Activated T-helper 1 cell treated with anti-CD3 and anti-CD28 coated beads, Interleukin-2, amount 50 U/mL, for 16 hours (primary cell): ENCODE data around the gene ADGRB2.

Experiments used
- DNase-seq, 2 donors: peaks; one replicate each; pipeline ENCODE4 v3.0.0-alpha.2; 2020; ENCODE audit warnings: low read depth in 1 of 2, low spot score in 1 of 2

ADGRB2 gene

DNA sequence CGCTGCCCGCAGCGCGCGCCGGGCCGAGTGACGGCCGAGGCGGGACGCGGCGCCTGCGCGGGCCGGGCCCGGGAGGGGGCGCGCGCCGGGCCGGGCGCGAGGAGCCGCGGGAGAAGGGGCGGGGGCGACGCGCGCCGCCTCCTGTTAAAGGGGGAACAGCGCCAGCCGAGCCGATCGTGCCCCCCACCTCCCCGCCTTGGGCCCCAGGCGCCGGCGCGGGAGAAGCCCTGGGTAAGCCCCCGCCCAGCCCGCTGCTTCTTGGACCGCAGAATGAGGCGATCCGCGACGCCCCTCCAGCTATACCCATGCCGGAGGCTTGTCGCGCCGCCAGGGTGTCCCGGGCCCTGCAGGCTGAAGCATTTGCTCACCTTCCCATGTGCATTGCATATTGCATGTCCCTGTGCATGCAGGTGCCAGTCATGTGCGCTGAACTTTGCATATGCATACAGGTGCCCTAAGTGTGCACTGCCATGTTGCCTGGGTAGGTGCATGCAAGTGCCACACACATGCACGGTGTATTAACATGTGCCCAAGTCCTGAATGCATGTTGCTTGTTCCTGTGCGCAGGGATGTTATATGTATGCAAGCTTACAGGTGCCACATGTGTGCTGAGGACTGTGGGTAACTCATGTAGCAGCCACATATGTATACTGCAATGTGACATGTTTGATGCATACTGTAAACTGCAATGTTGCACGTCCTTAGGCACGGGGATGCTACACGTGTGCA, at the start of gene ADGRB2:
Gene ADGRB2 (minus strand): TSS at position 29 of the 729 bp plus-strand sequence. CDS start 7,119 bp downstream, outside the sequence.
- no peak for DNase-seq

- DNase-seq, result no peak
These were observed 48.2 kb upstream of the ADGRB2 start for GRCh38 chr1:31812158-31812829.

DNA sequence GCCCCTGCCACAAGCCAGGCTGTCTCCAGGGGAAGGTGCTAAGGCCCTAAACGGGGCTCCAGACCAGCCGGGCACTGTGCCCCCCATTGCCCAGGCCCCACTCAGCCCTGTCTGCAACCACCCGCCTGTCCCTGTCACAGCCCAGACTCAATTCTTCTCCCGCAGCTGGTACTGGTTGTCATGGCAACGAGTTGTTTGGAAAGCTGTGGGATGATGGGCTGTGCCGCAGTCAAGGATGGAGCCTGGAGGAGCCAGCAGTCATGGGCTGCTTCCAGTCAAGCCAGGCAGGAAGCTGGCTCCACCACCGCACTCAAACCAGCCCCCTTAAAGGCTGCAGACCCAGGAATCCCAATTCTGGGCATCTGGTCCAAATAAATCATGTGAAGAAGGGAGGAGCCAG, 47.5 kb upstream of the ADGRB2 start:
- no peak for DNase-seq

- DNase-seq, result no peak
These were observed 45.6 kb upstream of the ADGRB2 start for GRCh38 chr1:31809698-31810097.

DNA sequence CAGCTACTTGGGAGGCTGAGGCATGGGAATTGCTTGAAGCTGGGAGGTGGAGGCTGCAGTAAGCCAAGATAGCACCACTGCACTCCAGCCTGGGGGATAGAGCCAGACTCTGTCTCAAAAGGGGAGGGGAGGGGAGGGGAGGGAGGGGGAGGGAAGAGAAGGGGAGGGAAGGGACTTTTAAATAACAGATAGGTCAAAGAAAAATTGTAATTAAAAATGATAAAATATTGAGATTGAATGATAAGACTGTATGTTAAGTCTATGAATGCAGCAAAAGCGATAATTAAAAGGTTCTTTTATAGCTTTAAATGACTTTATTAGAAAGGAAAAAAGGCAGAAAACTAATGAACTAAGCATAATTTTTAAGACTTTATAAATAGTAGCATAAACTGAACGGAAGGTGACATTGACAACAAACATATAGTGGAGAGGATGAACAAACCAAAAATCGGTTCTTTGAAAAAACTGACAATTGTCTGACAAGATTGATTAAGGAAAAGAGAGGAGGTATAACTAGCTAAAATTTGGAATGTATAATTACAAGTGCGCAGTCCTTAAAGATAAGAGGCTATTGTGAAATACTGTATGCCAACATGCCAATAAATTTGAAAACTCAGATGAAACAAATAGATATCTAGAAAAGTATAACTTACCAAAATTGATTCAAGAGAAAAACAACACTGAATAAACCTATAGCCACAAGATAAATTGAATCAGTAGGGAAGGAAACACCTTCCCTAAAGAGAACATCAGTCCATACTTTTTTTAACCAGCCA, 43.3 kb upstream of the ADGRB2 start:
- DNase-seq, result no peak

DNA sequence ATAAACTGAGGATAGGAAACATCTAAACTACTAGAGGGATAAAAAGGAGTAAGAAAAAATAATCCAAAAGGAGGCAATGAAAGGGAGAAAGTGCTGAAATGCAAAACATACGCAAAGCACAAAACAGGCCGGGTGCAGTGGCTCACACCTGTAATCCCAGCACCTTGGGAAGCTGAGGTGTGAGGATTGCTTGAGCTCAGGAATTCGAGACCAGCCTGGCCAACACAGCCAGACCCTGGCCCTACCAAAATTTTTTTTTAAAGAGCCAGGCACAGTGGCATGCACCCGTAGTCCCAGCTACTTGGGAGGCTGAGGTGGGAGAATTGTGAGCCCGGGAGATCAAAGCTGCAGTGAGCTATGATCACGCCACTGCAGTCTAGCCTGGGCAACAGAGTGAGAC, 41.2 kb upstream of the ADGRB2 start:
- DNase-seq, result no peak

GRCh38 chr1:31804098-31804497, 40.0 kb upstream of the ADGRB2 start:
- no peak for DNase-seq

DNA sequence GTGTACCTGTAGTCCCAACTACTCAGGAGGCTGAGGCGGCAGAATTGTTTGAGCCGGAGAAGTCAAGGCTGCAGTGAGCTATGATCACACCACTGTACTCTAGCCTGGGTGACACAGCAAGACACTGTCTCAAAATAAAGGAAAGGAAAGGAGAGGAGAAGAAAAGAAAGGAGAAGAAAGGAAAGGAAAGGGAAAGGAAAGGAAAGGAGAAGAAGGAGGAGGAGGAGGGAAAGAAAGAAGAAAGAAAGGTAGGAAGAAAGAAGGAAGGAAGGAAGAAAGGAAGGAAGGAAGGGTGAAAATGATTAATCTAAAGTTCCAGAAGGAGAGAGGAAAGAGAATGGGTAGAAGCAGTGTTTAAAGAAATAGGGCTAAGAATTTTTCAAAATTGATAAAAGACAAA, 39.5 kb upstream of the ADGRB2 start:
- DNase-seq, result no peak

DNA sequence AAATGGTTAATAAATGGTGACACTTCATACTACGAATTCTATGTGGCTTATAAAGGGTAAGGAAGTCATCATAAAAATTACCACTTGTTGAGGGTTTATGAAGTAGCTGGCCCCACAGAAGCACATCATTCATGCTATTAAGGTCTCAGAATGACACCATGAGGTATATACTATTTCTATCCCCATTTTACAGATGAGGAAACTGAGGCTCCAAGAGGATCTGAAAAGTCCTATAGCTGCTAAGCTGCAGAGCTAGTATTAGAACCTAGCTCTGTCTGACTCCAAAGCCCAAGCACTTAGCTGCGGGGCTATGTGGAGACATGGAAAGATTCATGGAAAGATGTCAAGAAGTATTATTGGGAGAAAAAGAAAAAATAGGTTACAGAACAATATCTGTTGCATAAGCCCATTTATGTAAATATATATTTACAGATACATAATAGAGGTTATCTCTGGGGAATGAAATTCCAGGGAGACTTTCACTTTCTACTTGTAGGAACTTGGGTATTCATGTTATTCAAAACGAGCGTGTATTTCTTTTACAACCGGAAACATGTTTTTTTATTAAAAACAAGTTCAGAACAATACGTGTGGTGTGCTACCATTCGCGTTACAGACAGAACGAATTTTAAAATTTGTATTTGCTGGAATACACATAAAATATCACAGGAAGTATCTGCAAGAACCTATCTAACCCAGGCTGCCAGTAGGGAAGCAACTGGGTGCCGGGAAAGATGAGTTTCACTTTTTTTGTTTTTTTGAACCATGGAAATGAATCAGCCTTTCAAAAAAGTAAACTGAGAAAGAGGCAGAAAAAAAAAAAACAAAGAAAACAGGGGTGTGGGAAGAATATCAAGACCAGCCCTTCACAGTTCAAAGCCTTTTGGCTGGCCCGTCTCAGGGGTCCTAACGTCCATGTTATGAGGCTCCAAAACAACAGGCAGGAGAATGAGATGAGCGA, 38.3 kb upstream of the ADGRB2 start:
- DNase-seq, result no peak

DNA sequence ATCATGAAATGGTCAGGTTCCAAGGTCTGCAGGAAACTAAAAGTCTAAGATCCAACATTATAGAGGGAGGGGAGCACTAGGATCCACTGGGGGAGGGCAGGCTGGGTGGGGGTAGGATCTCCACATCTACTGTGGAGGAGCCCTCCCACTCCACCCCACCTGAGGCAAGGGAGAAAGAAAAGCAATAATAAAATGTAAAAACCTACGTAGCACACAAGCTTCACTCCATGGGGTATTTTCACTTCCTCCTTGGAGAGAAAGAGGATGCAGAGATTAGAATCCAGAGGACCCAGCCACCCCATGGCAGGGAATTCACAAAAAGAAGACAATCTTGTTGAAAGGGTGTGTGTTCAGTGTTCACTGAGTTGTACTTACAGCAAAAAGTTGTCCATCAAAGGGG, 37.3 kb upstream of the ADGRB2 start:
- no peak for DNase-seq

DNA sequence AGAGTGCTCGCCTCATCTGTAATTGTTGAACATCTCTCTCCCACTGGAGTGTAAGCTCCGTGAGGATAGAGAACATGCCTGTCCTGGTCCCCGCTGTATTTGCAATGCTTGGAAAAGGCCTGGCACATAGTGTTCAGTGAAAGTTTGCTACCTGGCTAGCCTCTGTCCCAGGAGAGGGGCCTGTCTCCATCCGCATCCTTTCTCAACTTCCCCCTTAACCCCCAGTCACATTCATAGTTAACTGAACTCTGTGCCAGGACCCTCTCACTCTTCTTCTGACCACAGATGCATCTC, 36.5 kb upstream of the ADGRB2 start:
- DNase-seq, result no peak

GRCh38 chr1:31799895-31800673, 35.9 kb upstream of the ADGRB2 start:
- no peak for DNase-seq

- no peak for DNase-seq
These were observed 35.2 kb upstream of the ADGRB2 start for GRCh38 chr1:31799196-31799894.

DNA sequence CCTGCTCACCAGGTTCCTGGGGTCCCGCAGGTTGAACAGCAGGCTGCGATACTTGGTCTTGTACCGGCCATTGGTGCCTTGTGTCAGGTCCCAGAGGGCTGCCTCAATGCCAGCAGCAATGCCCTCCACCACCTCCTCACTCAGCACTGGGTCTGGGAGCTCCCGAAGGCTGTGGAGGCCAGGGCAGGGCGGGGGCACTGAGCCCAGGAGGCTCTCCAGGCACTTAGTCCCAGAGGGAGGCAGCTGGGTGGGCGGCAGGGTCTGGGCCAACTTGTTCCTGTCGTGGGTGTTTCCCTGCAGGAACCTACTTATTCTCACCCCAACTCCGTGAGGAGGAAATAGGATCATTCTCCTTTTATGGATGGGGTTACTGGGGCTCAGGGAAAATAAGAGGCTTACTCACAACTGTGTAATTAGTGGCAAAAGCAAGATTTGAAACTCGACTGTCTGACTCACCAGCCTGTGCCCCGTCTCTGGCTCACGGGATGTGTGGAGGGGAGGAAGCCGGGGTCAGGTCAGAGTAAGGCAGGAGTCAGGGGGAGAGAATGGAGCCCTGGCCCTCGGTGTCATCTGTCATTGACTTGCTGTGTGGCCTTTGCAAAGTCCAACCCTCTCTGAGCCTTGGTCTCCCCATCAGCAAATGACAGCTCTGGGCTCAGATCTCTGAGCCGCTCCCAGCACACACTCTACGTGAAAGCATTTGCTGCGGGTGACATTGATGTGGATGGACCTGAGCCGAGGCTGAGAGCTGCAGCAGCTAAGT, 34.5 kb upstream of the ADGRB2 start:
- no peak for DNase-seq

DNA sequence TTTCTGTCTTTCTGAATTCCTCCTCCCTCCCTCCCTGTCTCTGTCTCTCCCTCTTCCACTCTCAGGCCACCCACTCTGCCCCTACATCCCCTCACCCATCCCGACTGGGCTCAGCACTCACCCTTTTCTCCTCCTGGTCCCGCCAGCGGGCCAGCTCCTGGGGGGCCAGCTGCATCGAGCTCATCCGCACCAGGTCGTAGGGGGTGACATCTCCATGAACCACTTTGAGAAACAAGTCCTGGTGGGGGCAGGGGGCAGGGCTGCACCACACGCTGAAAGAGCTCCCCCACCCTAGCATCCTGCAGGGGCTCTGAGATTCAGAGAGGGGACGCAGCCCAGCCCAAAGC, 33.9 kb upstream of the ADGRB2 start:
- DNase-seq, result no peak

DNA sequence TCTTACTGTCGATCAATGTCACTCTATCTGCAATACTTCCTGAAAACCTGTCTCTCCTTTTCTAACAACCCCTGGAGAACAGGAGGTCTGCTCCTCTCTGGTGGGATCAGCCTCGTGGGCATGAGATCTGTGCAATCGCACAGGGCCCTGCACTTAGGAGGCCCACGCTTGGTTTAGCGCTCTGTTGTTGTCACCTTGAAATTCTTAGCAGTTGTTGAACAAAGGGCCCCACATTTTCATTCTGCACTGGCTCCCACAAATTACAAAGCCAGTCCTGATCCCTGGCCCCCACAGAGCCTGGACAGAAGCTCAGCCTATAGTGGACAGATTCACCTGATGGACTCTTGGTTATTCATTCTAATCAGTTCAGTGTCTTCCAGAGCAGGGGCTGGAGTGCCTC, 33.1 kb upstream of the ADGRB2 start:
- DNase-seq, result no peak

DNA sequence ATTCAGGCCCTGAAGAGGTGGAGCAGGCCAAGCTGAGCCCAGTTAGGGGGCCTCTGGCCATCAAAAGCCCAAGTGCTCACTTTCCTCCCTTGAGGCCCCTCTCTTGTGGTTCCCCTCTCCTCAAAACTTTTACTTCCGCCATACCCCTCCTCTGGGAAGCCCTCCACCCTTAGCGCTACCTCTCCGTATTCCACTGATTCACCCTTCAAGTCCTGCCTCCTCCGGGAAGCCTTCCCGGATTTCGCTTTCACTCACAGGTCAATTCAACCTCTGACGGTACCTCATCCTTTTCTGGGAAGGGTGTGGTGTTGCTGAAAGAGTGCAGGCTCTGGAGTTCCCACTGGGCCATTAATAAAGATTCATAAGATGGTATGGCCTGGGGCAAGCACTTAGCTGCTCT, 32.6 kb upstream of the ADGRB2 start:
- DNase-seq, result no peak

- DNase-seq, result no peak
These were observed 31.9 kb upstream of the ADGRB2 start for GRCh38 chr1:31795801-31796621.
